Measurements from ENCODE around the gene KRTAP10-1. TPM values are rescaled to one million over a fixed set of nuclear protein-coding genes. Genes with fewer than 3 reads are reported as not detected.

The KRTAP10-1 gene
- total and polyA plus RNA-seq, 2 of the 8 experiments (the other 6 are each of a cell fraction or from before 2014, with no cell fraction given), result 0.08 TPM; not detected in 1

GRCh38 chr21:44508426-44508710 lies 31.6 kb downstream of the KRTAP10-1 start:
- Histone ChIP-seq H3K9me3 (ENCODE audit: insufficient read depth in 2 of 2, low read depth in 1 of 2, low read length in 1 of 2) (no peaks in the 10 kb centered on the region), H2BK20ac (ENCODE audit: low read length) (no peak overlapping the region), H4K5ac (ENCODE audit: insufficient read length, low read depth, low read length) (no peak overlapping the region), H3K14ac (ENCODE audit: insufficient read length) (no peak overlapping the region), H3K23ac (ENCODE audit: insufficient read length) (no peak overlapping the region), H3K36me3 (ENCODE audit: control insufficient read depth in 2 of 4, insufficient read depth in 4 of 4, low read length in 3 of 4) (peaks cover 0 to 8% (median 8%) of the 10 kb centered on the region in 4 experiments; a peak in 4 of 8 replicates), H3K4me3 (ENCODE audit: extremely low read depth in 1 of 4, insufficient read depth in 2 of 4, low read depth in 3 of 4, low read length in 4 of 4) (no peak overlapping the region), H2BK15ac (ENCODE audit: low read length) (no peak overlapping the region), H3K27ac (ENCODE audit: low read depth, low read length) (no peak overlapping the region), H3K4me2 (ENCODE audit: insufficient read depth in 1 of 2, low read depth in 2 of 2, low read length in 2 of 2) (no peak overlapping the region), H3K4me1 (replicated peaks in 1 of 4; ENCODE audit: control insufficient read depth in 3 of 4, insufficient read depth in 4 of 4, low read length in 3 of 4) (no peaks in the 10 kb centered on the region; a peak in 3 of 7 replicates), H3K56ac (replicated peaks; ENCODE audit: insufficient read length, low read depth, low read length) (no peak overlapping the region), H3K4ac (replicated peaks; ENCODE audit: insufficient read length, low read depth, low read length) (no peak overlapping the region), H4K8ac (ENCODE audit: extremely low read depth, insufficient read depth, low read length) (no peak overlapping the region), H2BK120ac (replicated peaks; ENCODE audit: low read depth, low read length) (no peak overlapping the region), H2AFZ (ENCODE audit: low read length) (no peak overlapping the region), H3K27me3 (replicated peaks in 1 of 4; ENCODE audit: control insufficient read depth in 3 of 4, extremely low read depth in 1 of 4, insufficient read depth in 3 of 4, low read length in 3 of 4) (no peaks in the 10 kb centered on the region), H3K79me2 (ENCODE audit: control insufficient read depth in 1 of 2, insufficient read depth in 2 of 2, low read length in 2 of 2) (no peaks in the 10 kb centered on the region), H4K20me1 (replicated peaks in 1 of 2; ENCODE audit: control insufficient read depth in 1 of 2, insufficient read depth in 2 of 2, low read length in 2 of 2) (peaks cover 3 to 6% of the 10 kb centered on the region in 2 experiments), H2BK5ac (ENCODE audit: low read depth, low read length) (no peak overlapping the region), H2BK12ac (ENCODE audit: low read depth, low read length) (no peak overlapping the region), H4K91ac (replicated peaks; ENCODE audit: insufficient read length, low read length) (no peak overlapping the region), H3K9ac (replicated peaks in 1 of 4; ENCODE audit: extremely low read depth in 1 of 4, low read depth in 3 of 4, low read length in 3 of 4) (no peak overlapping the region), H3K79me1 (ENCODE audit: low read depth, low read length) (no peaks in the 10 kb centered on the region), H3K23me2 (ENCODE audit: low read depth, low read length) (0 out of 2 replicates have a peak, but pooled peaks cover 2% of the 10 kb centered on the region), H2AK5ac (ENCODE audit: low read depth, low read length) (no peak overlapping the region), H3K18ac (ENCODE audit: extremely low read depth, low read length) (no peak overlapping the region)
- 92% methylated on average over 9 of the region's 9 CpGs; no CpG with 5 or more reads in 1 of the 2 experiments for WGBS, 2 experiments (ENCODE audit: extremely low coverage in 1 of 2, insufficient coverage in 1 of 2, insufficient read length in 1 of 2, insufficient replicate concordance in 2 of 2, low coverage in 1 of 2, low lambda C conversion rate in 2 of 2, missing lambda C conversion rate in 1 of 2)
- POLR2A ChIA-PET (ENCODE audit: partially characterized antibody), result interaction anchor here (1.1 to 1.7 kb wide), 2 partner anchors 15 to 72 kb away, joined by 3 to 4 read pairs; no protein-coding TSS in a partner anchor
- CTCF ChIA-PET (ENCODE audit: partially characterized antibody), result interaction anchor here (1.0 to 1.1 kb wide), 2 partner anchors 19 to 41 kb away, joined by 3 read pairs; no protein-coding TSS in a partner anchor
- no peak for FAIRE-seq
- TF ChIP-seq KDM5A (IDR thresholded peaks at IDR 0.05; ENCODE audit: low read length) (no peak), RXRA (IDR thresholded peaks at IDR 0.05; ENCODE audit: insufficient read depth, low read depth, low read length) (no peak), CEBPB (IDR thresholded peaks at IDR 0.05; ENCODE audit: low read depth, low read length) (no peak), CTBP2 (IDR thresholded peaks at IDR 0.05; ENCODE audit: borderline replicate concordance, insufficient read depth, insufficient read length, low read length) (no peak), SIRT6 (IDR thresholded peaks at IDR 0.05; ENCODE audit: low read length) (no peak), EP300 (IDR thresholded peaks at IDR 0.05; ENCODE audit: borderline replicate concordance in 1 of 2, low read depth in 2 of 2, low read length in 2 of 2) (no peak), FOSL1 (IDR thresholded peaks at IDR 0.05; ENCODE audit: insufficient read depth, low read depth, low read length) (no peak), SAP30 (IDR thresholded peaks at IDR 0.05; ENCODE audit: insufficient read depth, insufficient replicate concordance, low read length) (no peak), POLR2A (IDR thresholded peaks at IDR 0.05; ENCODE audit: control extremely low read depth in 1 of 2, low read depth in 2 of 2, low read length in 2 of 2) (no peak), USF2 (IDR thresholded peaks at IDR 0.05; ENCODE audit: low read length) (no peak), TBP (IDR thresholded peaks at IDR 0.05; ENCODE audit: low read depth, low read length) (no peak)
- DNase-seq (ENCODE audit: low read depth in 1 of 2, low spot score in 2 of 2), result no peak

Data from H1 (cell line).